EH (cell line): ENCODE results near the gene LRCOL1.

ENCODE experiments used
- DNase-seq: peaks from one replicate; pipeline ENCODE4 v3.0.0-alpha.2; 2015; ENCODE audit warnings: low read depth

The LRCOL1 gene

DNA sequence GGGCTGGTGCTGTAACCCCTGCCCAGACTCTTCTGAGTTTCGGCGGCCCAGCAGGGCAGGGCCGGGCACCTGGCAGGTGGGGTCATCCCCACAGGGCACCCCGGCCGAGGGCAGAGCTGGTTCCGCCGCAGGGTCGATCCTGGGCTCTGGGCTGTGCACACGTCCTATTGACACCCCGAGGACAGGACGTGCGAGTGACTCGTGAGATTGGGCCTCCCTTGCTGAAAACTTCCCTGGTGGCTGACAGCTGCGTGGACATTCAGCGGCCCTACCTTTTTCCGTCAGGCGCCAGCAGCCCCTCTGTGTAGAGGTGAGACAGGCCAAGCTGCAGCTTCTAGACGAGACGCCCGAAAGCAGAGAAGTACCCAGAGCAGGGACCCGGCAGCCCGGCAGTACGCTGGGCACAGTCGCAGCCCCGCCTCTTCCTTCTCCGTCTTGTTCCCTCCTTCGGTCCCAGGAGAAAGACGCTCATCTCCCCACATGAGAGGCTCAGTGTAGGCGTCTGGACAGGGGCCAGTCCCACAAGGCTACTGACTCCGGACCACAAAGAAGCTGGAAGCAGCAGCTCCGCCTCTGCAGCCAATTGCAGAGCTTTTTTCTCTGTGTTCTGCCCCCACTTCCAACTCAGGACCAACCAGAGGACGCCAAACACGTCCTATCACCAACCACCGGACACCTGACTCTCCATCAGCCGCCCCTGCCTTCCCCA is at the start of gene LRCOL1:
Gene LRCOL1, minus strand, starts transcription at position 532 of the 709 bp plus-strand sequence. CDS start 4,331 bp downstream, outside the sequence.
- DNase-seq = peak; percentile 83

DNA sequence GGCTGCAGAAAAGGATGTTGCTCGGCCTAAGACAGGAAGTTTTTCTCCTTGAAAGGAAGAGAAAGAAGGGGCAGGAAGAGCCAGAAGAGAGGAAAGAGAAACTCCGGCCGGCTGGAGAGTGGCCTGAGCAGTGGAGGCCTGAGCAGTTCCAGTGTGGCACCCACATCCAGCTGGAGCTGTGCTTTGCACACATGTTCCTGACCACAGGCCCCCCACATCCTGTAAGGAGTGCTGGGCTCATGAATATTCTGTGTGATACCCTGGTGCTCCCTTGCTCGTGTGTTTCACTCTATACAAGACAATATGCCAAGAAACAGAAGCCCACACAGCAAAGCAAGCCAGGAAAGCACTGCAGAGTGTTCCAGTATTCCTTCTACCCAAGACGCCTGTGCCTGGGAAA is 49.7 kb upstream of the LRCOL1 start:
- no peak for DNase-seq

DNA sequence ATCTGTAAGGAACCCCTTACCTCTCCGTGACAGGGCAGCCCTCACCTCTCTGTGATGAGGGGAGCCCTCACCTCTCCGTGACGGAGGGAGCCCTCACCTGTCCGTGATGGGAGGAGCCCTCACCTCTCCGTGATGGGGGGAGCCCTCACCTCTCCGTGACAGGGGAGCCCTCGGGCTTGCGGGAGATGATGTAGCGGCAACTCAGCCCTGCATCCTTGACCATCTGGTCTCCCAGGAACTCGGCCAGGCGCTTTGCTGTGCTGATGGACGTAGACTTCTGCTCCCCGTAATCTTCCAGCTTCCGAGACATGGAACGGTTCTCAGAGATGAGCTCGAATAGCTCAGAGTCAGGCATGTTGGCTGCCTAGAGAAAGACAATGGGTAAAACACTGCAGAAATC is 48.8 kb upstream of the LRCOL1 start:
- no peak for DNase-seq

DNA sequence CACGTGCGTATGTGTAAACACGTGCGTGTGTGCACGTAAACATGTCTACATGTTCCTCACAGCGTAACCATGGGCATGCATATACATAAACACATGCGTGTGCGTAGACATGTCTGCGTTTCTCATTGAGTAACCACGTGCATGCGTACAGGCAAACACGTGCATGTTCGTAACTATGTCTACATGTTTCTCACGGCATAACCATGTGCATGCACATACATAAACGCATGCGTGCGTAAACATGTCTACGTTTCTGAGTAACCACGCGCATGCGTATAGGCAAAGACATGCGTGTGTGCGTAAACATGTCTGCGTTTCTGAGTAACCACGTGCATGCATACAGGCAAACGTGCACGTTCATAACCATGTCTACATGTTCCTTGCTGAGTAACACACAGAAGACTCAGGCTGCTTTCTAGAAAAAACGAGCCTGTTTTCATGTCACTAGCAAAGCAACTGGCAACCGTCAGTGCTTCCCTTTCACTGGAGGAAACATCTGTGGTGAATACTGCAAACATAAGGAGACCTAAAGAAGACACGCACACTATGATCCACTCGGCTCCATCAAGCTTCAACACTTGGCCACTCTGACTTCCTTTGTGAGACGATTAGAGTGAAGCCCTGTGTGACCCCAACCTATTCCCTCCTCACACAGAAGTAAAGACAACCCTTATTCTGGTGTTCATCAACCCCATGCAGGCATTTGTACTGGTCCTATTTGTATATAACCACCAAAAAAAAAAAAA is 47.9 kb upstream of the LRCOL1 start:
- no peak for DNase-seq

DNA sequence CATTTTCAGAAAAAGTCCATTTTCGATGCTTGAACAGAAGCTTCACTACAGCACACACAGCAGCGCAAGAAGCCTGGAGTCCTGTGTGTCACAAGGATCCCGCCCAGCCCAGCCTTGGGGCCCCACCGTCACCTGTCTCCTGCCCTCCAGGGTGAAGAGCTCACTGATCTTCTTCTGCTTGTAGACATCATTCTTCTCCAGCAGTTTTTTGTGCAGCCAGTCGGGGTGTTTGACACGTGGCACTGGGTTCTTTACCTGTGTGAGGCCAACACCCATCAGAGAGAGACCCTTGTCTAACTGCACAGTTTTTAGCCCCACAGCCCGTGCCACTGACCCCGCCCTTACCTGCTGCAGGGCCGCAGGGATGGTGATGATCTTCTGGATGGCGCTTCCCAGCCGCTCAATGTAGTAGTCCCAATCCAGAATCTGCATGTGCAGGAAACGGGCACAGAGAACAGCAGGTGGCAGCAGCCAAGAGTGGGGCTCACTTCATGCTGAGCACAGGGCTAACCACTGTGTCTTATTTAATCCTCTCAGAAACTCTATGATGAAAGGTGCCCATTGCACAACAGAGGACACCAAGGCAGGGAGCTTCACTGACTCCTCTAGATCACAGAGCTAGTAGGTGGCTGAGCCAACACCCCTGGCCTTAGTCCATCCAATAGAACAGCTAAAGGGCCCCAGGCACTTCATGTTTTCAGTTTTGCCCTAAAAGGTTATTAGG is 46.8 kb upstream of the LRCOL1 start:
- no peak for DNase-seq

DNA sequence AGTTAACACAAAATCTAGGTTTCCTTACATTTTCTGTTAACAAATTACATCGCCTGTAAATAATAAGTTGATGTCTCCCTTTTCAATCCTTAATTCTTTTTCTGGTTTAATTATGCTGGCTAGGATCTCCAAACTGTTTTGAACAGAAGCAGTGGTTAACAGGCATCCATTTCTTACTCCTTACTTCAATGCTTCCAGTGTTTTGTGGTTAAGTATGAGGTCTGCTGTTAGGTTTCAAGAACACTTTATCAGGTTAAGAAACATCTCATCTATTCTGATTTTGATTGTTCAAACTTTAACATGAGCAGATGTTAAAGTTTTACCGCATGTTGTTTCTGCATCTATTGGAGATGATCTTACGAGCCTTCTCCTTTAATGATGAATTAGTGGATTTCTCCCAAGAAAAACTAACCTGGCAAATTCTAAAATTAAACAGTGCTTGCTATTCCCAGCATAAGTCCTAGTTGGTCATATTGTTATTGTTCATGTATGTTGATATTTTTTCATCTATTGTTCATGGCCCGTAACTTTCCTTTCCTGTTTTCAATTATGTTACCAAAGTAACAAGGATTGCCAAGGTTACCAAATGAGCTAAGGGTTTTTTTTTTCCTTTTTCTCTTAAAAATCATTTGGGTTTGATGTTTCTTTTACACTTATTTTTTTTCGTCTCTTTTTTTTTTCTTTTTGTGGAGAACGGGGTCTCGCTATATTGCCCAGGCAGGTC is 43.3 kb upstream of the LRCOL1 start:
- no peak for DNase-seq

DNA sequence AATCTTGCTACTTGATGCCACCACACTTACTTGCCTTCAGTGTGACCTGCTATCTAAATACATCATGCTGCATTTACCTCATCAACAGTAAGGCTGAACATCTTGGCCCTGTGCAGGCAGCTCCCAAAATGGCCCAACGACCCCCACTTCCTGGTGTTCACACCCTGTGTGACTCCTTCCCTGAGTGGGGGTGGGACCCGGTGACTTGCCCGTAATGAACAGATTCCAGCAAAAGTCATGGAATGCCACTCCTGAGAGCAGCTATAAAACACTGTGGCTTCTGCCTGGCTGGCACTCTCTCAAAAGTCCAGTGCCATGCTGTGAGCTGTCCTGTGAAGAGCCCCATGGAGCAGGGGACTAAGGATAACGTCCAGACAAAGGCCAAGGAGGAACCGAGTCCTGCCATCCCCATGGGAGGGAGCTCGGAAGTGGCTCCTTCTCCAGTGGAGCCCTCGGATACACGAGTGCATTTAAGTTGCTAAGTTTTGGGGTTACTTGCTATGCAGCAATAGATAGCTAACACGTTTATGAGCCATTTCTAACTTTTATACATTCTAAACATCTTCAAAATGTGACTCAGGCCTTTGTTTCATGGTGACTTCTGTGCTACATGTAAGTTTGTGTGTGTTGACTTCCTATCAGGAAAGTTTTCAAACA is 41.2 kb upstream of the LRCOL1 start:
- peak; percentile 6 for DNase-seq

DNA sequence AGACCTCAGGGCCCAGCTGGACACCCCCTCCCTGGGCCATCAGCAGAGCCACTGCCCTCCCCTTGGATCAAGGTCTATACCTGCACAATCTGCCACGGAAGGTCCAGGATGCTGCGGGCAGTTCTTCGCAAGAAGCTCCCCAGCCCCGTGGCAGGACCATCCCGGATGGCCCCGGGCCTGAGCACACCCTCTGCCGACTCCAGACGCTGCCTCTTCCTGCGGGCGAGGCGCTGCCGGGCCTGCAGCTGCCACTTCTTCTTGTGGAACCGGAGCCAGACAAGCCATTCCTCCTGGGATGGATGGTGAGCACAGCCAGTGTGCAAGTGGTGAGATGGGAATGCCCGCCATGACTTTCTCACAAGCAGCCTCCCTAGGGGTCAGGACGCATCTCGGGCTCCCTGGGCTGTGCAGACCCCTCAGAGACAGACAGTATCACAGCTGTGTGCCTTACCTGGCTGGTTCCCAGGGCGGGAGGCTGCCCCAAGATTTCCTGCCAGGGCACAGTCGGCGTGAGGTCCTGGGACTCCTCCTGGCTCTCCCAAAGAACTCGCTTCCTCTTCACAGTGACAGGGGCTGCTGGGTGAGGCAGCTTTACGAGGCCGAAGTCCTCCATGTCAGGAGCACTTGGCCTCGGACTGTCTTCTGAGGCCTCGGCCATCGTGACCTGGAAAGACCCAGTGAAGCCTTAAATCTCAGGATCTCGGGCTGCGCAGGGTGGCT is 39.0 kb upstream of the LRCOL1 start:
- DNase-seq = no peak

DNA sequence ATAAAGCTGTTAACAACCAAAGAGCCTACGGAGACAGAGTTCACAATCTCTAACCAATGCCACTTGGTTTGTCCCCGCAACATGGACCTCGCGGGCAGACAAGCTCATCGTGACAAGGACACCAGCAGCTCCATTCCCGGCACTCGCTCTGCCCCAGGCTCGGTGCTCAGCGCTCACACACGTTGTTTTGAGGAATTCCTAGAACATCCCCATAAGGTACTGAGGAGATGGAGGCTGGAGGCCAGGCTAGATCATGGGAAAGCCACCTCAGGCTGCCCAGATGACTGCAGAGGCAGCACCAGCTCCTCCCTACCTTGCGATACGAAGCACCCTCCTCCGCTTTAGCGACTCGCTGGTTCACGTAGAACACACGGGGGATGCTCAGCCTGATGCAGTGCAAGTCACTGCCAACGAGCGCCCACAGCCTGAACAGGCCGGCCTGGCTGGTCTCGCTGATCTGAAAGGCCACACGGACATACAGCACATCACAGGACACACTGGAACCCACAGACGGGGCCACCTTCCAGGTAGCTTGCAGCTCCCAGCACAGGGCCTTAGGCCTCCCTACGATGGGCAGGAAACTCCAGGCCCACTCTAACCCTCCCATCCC is 38.3 kb upstream of the LRCOL1 start:
- no peak for DNase-seq

DNA sequence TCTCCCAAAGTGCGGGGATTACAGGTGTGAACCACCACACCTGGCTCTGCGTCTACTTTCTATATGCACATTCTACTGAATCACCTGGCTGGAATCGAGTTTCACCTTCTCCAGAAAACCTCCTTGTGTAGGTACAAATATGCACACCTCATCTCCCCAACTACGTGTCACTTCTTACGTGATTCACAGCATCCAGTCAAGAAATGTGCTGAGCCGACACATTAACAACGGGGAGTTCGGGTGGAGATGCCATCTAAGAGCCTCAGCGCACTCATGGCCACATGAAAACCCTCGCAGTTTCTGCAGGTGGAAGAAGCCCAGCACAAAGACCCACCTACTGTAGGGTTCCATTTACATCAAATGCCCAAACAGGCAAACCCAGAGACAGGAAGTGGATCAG is 37.5 kb upstream of the LRCOL1 start:
- no peak for DNase-seq

DNA sequence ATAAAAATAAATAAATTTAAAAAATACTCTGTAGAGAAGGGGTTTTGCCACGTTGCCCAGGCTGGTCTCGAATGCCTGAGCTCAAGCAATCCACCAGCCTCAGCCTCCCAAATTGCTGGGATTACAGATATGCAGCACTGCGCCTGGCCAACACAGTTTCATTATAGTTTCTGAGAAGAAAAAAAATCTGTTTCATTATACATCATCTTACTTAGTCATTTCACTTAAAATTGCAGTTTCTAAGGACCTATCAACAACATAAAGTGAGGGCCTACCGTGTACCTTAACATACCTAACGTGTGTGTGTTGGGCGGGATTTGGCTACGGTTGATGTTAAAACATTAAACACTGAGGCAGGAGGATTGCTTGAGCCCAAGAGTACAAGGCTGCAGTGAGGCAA is 36.5 kb upstream of the LRCOL1 start:
- no peak for DNase-seq

DNA sequence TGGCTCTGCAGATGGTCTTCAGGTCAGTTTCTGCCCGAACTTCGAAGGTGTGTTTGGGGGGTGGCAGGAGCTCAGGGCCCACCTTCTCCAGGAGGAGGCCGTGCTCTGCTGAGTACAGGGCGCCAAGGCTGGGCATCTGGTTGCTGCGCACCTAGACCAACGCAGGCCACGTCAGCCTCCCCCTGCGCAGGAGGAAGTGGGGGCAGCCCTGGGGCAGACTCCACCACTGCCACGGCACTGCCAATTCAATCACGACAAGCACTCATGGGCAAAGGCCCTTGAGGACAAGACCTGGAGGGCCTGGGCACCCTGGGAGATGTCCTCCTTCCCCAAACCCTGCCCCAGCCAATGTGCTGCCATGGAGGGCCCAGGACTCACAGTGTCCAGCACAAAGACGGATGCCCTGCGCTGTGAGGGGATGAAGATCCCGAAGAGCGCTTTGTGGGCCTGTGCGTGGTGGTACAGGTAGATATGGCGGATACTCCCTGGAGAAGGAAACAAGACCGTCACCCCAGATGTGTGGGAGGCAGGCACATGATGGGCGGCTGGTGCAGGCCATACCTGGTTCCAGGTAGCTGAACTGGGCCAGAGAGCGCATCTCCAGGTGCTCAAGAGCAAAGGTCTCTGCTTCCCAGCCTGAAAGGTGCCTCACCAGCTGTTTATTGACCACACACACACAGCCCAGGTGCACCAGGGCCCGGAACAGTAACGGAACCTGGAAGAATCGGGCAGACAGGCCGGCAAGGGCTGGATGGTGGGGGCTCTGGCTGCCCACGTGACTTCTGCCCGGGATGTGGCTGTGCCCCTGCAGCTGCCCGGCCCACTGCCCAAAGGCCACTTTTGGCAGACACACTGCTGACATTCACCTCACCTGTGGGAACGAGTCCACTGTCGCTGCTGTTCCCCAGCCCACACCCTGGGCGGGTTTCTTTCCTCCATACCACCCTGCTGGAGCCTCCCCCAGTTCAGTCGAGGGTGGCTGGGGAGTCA is 32.8 kb upstream of the LRCOL1 start:
- DNase-seq = no peak

DNA sequence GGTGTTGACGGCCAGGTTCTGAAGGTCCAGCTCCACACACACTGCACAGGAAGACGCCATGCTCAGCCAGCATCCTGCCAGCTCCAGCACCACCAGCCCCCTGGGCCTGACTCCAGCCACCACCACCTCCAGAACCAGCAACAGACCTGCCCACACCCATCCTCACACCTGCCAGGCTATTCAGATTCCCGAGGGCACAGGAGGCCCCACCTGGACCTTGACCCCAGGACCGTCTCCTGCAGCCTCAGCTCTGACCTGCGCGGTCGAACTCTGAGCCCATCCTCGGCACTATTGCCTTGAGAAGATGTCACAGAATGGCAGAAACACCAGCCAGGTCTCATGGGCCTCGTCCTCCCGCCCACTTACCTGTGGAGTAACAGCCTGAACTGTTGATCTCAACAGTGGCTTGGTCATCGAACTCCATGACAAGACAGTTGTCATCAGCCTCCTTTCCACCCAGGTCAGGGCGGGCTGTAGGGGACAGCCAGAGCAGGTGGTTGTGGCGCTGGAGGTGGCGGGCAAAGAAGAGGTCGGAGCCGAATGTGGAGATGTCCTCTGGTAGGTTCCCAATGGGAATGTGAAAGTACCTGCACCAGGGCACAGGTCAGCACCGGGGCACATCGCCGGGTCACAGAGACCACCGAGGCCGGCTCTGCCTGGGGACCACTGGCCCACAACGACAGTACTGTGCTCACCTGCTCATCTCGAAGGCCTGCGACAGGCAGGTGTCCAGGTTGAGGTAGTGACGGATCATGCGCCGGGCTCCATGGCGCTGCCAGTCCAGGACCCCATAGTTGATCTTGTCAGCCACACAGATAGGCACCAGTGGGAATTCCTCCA is 31.6 kb upstream of the LRCOL1 start:
- no peak for DNase-seq

DNA sequence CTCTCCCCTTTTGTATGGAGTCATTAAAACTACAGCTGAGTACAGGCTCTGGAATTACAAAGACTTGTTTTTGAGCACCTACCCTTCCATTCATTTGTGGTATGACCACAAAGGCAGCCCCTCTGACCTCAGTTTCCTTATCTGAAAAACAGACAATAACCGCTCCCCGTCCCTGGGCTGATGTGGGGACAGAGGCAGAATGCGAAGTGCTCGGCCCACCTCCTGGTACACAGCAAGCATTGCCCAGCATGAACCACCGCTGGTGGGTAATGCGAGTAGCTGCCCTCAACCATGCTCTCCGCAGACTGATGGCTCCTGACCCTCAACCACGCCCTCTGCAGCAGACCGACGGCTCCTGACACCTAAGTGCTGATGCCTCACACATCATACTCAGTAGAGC is 30.6 kb upstream of the LRCOL1 start:
- DNase-seq = no peak

DNA sequence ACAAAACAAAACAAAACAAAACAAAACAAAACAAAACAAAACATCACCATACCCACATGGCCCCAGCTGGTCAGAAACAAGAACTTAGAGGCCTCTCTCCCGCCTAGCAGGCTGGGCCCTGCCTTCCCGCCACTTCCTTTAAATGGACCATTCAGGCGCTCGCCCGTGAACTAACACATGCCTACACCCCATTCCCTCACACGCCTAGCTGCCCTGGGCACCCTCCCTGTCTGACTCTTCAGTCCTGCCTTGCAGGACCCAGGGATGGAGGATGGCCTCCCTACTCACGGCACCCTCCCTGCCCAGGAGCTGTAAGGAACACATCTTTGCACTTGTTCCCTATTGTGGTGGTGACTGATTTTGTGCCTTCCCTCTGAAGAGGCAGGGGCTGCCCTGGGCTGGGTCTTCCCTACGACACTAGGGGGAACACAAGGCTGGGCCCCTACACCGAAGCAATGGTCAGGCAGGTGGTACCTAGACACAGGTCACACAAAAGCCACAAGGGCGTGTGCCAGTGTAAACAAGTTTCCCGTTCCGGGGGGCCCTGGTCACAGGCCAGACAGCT is 29.7 kb upstream of the LRCOL1 start:
- no peak for DNase-seq

DNA sequence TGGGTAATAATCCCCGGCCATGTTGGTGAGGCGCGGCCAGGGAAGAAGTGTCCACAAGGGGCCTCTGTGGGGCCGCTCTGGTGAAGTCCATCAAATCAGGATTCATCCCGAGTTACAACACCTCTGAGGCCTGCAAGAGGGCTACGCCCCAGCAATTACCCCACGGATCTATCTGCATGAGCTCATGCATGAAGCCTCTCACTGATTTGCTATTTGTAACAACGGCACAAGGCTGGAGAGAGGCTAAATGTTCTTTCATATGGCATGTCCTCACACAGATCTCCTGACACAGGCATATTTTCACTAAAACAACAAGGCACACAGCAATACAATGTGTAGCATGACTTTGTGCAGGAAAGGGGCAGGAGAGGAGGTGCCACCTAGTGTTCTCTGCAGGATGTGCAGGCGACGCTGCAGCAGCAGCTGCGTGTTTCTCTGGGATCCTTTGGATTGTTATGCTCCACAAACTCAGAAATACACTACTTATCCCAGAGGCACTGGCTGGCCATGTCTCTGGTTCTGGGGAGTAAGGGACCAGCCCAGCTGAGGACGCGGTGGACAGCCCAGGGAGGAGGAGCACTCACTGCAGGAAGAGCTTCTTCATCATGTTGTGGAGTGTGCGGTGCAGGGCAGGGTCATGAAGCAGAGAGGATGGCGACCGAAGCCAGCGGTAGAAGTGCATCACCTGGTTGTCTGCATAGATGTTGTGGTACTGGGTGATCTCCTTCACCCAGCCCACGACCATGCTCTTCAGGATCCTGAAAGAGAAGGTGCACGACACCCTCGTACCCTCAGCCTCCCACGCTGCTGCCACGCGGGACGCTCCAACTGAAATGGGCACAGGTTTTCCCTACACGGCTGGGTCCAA is 28.4 kb upstream of the LRCOL1 start:
- DNase-seq = peak; percentile 50

DNA sequence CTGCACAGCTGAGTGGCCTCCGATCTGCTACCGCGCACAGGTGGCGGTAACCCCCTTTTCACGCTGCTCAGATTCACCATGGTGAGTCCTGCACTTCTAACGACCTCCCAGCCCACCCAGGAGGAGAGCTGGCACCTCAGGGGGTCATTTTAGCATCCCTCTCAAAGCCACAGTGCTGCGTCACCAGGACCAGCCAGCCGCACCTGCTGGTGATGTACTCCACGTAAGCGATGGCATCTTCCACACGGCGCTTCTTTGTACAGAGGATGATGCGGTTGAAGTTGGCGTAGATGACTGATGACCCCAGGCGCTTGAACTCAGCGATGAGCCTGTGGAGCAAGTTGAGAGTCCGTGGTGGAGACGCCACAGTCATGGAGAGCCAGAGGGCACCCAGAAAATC is 27.4 kb upstream of the LRCOL1 start:
- DNase-seq = no peak
